Sciatic nerve (tissue), 2 donors: Measurements from ENCODE around the gene ARID1B. TPM values are rescaled to one million over a fixed set of nuclear protein-coding genes. Genes with fewer than 3 reads are reported as not detected.

Experiments
- ATAC-seq: fragments of 200-7000 bp; cut with Tn5 transposase; one replicate; pipeline ENCODE4 v1.9.1; 2020; ENCODE audit warnings: mild to moderate bottlenecking, moderate library complexity
- DNase-seq: peaks from one replicate; pipeline ENCODE4 v3.0.0-alpha.2; 2020; ENCODE audit warnings: low spot score
- intact Hi-C: fragments of 100-400 bp; cut with DNase I; formaldehyde crosslinking; loops from one replicate; pipeline ENCODE4 v1.14.2; 2022
- total RNA-seq: library from RNA; stranded (reverse); fragmentation: NEBNext Ultra II Directional; extraction: Animal tissue kit (Norgen Biotek cat#: 25700); gene quantifications from one replicate; pipeline ENCODE4 v1.2.1, GENCODE V29; 2021
- donor health status: DM: no; HTN: no; CAD: no.
- donor health status: DM: no; HTN: no; CAD: no.

The ARID1B gene
- total RNA-seq, 1 donor from 2014 or later: 142 TPM

DNA sequence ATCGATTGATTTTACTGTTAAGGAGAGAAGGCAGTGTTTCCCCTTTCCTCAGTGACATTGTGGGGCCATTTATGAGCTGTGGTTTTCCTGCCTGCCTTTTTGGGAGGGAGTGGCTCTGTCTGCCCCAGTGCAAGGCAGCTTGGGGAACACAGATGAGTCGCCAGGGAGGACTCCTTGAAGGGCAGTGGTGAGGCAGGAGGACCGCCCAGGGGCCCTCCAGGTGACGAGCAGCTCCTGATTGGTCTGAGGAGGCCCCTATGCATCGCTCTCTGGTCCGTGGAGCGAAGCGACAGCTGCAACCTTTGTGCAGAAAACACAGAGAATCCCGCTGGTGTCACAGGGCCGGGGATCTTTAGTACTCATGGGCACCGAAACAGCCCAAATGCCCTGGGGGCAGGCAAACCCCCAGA is 445.8 kb downstream of the ARID1B start:
- intact Hi-C loops: no loop called here
- no peak for DNase-seq
- ATAC-seq: no peak

DNA sequence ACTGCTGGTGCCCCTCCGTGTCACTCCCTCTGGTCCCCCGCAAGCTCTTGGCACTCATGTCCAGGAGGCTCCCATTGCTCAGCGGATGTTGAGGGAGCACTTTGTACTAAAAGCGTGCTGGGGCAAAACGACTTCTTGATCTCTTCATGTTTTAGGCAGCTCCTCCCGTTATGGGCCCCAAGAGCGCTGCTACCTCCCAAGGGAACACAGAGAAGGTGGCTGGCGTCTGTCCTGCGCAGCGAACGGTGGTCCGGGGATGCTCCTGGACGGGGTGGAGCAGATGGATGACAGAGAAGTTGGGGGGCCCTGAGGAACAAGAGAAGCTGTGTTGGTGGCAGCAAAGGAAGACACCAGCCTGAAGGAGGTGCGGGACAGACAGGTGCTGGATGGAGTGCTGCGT is 446.3 kb downstream of the ARID1B start:
- intact Hi-C loops: no loop called here
- ATAC-seq: no peak
- no peak for DNase-seq

DNA sequence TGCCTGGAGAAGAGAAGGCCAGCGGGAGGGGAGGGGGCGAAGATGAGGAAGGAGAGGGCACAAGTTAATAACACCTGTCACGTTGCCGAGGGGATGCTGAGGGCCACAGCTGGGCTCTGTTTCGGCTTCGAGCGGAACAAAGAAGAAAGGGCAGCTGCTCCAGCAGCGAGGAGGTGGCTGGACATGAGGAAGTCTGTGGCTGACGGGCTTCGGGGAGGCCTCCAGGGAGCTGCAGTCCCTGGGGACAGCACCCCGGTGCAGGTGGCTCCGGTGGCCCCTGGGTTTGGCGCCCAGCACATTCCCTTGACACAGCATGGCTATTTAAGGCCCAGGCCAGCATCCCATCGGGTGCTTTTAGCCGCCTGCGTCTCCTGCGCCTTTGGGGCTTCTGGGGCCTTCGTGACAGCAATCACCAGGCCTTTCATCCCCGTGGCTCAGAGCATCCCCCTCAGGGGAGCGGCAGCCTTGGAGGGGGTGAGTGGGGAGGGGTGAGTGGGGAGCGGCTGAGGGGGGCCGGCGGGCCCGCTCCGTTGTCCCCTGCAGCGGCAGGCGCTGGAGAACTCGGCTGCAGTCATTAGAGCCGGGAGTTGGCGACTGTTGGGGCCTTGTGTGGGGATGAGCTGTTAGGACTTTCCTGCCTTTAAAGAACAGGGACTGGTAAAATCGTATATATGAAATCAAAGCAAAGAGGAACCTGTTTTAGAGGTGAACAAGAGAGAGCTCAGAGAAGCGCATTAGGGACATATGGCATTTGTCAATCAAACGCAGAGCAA is 447.2 kb downstream of the ARID1B start:
- ATAC-seq (no peak), DNase-seq (no peak)
- intact Hi-C loops: no loop called here

- no peak for ATAC-seq
- DNase-seq: no peak
- intact Hi-C loops: no loop called here
These were observed 447.9 kb downstream of the ARID1B start for GRCh38 chr6:157224951-157225574.

GRCh38 chr6:157225575-157225995 is 448.4 kb downstream of the ARID1B start:
- intact Hi-C loops: no loop called here
- peak; percentile 9 for ATAC-seq

DNA sequence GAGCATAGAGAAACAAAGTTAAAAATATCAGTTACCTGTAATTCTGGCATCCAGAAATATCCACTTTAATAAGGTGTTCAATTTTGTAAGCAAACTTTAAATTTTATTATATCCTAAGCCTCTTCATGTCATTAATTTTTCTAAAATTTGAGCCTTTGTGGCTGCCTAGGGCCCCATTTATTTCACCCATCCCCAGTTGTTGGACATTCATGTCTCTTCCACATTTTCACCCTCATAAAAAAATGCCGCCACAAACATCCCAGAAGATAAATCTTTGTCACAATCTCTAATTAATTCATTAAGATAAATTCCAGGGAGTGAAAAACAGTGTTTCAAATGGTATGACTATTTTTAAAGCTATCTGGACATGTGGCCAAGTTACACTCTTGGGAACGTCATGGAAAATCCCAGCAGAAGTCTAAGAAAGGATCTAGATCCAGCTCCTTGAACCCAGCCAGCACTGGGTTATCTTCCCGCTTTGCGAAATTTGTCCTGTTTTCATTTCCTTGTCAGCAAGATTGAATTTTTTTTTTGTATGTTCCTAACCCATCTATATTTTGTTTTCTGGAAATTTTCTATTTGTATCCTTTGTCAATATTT is 448.9 kb downstream of the ARID1B start:
- no peak for DNase-seq
- ATAC-seq: peak; percentile 80
- intact Hi-C loops: no loop called here

More at GRCh38 chr6:157225575-157225995, 448.4 kb downstream of the ARID1B start:
- DNase-seq: no peak

- intact Hi-C loops: no loop called here
- ATAC-seq (no peak), DNase-seq (no peak)
These were observed 449.6 kb downstream of the ARID1B start for GRCh38 chr6:157226761-157227160.

GRCh38 chr6:157227202-157228166 is 450.3 kb downstream of the ARID1B start:
- no peak for DNase-seq
- ATAC-seq: no peak
- intact Hi-C loops: no loop called here

- ATAC-seq: no peak
These were observed 451.4 kb downstream of the ARID1B start for GRCh38 chr6:157228426-157229131.

DNA sequence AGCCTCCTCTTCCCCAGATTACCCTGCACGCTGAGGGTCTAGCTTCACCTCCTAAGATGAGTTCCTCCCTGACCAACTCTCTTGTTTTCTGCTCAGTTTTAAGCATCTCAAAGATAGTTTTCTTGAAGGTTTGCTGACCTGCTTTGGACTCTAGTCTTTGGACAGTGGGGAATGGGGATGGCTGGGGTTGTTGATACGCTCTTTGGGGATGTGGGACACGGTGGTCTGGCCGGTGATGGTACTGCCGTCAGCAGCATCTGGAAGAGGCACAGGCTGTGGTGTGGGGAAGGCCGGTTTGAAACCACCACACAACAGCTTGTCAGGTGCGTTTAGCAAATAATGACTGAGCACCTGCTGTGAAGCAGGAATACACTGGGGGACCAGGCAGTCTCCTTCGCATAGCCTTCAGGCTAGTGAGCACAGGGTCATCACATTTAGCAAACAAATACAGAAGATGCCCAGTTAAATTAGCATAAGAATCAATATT is 452.0 kb downstream of the ARID1B start:
- ATAC-seq: no peak
- intact Hi-C loops: no loop called here
- no peak for DNase-seq

More at GRCh38 chr6:157228426-157229131, 451.4 kb downstream of the ARID1B start:
- no peak for DNase-seq
- intact Hi-C loops: no loop called here

GRCh38 chr6:157229713-157230112 is 452.5 kb downstream of the ARID1B start:
- no peak for DNase-seq
- intact Hi-C loops: no loop called here
- ATAC-seq: no peak

DNA sequence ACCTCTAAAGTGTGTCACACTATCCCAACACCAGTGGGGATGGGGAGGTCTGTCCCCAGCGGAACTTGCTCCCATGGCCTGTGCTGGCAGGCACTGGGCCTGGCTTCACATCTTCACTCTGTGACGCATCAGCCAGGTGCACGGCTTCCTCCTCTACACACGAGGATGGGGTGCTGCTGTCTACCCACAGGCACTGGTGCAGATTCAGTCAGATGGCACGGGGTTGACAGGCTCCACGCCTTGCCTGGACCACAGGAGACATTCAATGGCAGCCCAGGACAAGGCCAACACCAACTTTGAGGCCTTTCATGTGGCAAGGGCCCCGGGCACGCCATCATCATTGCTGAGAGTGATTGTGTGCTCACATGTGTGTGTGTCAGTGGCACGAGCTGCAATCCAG is 453.7 kb downstream of the ARID1B start:
- DNase-seq (no peak), ATAC-seq (no peak)
- intact Hi-C loops: no loop called here

- no peak for DNase-seq
- no peak for ATAC-seq
- intact Hi-C loops: no loop called here
These were observed 455.1 kb downstream of the ARID1B start for GRCh38 chr6:157232161-157232895.

GRCh38 chr6:157233156-157233555 is 456.0 kb downstream of the ARID1B start:
- DNase-seq (no peak), ATAC-seq (no peak)
- intact Hi-C loops: no loop called here

DNA sequence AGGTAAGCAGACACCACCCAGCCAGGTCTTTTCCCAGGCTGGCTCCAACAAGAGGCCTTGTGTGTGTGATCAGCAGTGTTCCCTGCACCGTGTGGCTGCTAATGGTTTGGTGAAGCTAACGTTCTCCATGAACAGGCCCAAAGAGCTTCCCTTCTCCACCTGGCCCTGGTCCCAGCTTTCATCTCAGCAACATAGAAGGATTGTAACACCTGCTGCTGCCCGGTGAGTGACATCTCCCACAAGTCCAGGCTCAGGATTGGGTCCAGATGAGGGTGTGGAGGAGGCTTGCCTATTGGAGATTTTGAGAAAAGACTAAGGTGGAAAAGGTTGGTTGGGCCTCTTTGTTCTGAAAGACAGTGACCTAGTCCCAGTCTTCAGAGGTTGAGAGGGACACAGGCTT is 456.5 kb downstream of the ARID1B start:
- ATAC-seq (no peak), DNase-seq (no peak)
- intact Hi-C loops: no loop called here

GRCh38 chr6:157235600-157236039 is 458.4 kb downstream of the ARID1B start:
- ATAC-seq (peak; percentile 84), DNase-seq (no peak)
- intact Hi-C loops: no loop called here

- DNase-seq (no peak), ATAC-seq (no peak)
- intact Hi-C loops: no loop called here
These were observed 459.0 kb downstream of the ARID1B start for GRCh38 chr6:157236040-157236725.
